ENCODE results near the gene PDE4B. TPM values are rescaled to one million over a fixed set of nuclear protein-coding genes. Genes with fewer than 3 reads are reported as not detected.

PDE4B gene
- total and polyA plus RNA-seq, 10 of the 15 experiments (the other 5 are each of a cell fraction or from before 2014, with no cell fraction given) = 3.0 to 13.2 (median 5.7) TPM

GRCh38 chr1:65958561-65959350 lies 166.1 kb downstream of the PDE4B start:
- ChIA-PET RAD21 (ENCODE audit: unreplicated experiment) (interaction anchor here (0.6 to 8.7 kb wide), 9 partner anchors 284 to 766 kb away, joined by 3 to 63 read pairs (median 4); no protein-coding TSS in a partner anchor), POLR2A (no interaction called here), SMC1A (ENCODE audit: uncharacterized antibody, unreplicated experiment) (interaction anchor here (0.6 to 3.6 kb wide), 16 partner anchors 25 to 547 kb away, joined by 3 to 66 read pairs (median 4); no protein-coding TSS in a partner anchor), CTCF (interaction anchor here (0.6 to 7.7 kb wide), 20 partner anchors 9 to 546 kb away, joined by 3 to 123 read pairs (median 4); no protein-coding TSS in a partner anchor)
- TF ChIP-seq RAD21 (IDR thresholded peaks at IDR 0.05; ENCODE audit: insufficient read depth, low read depth, low read length) = peak; percentile 95
- no peak for TF ChIP-seq RCOR1 (conservative IDR thresholded peaks at IDR 0.05; ENCODE audit: low read depth, low read length)
- TF ChIP-seq CTCF (IDR thresholded peaks at IDR 0.05 in 2 of 3, conservative IDR thresholded peaks at IDR 0.05 in 1 of 3; ENCODE audit: control insufficient read depth in 2 of 3, extremely low read depth in 1 of 3, insufficient read depth in 1 of 3, low read depth in 3 of 3, low read length in 3 of 3) = peak; percentile 42 to 73 (median 46); a peak in 5 of 6 replicates
- no peak for TF ChIP-seq POLR2A (IDR thresholded peaks at IDR 0.05; ENCODE audit: low read depth, low read length)
- peak; percentile 89 for TF ChIP-seq SMC3 (IDR thresholded peaks at IDR 0.05; ENCODE audit: borderline replicate concordance, low read length)
- no peak for TF ChIP-seq GABPA (IDR thresholded peaks at IDR 0.05; ENCODE audit: low read depth)
- TF ChIP-seq ZNF384 (IDR thresholded peaks at IDR 0.05; ENCODE audit: borderline replicate concordance, low read depth, low read length) = no peak
- Histone ChIP-seq H3K36me3 (ENCODE audit: control insufficient read depth in 2 of 2, insufficient read depth in 2 of 2, low read length in 1 of 2) (no peaks in the 10 kb centered on the region), H3K27me3 (replicated peaks in 1 of 2; ENCODE audit: control insufficient read depth in 2 of 2, insufficient read depth in 2 of 2, low read length in 1 of 2) (peaks cover 0 to 2% of the 10 kb centered on the region in 2 experiments; a peak in 1 of 4 replicates), H2AFZ (ENCODE audit: control insufficient read depth, low read depth, low read length) (no peak overlapping the region), H3K27ac (ENCODE audit: control insufficient read depth, insufficient read depth) (no peak overlapping the region), H3K4me2 (ENCODE audit: control insufficient read depth, insufficient read depth) (no peak overlapping the region), H4K20me1 (ENCODE audit: control insufficient read depth, insufficient read depth) (no peaks in the 10 kb centered on the region), H3K9ac (ENCODE audit: control insufficient read depth, insufficient read depth, low read length) (no peak overlapping the region), H3K79me2 (ENCODE audit: control insufficient read depth, insufficient read depth, low read length) (no peaks in the 10 kb centered on the region), H3K9me3 (replicated peaks; ENCODE audit: control insufficient read depth, insufficient read depth, low read length) (no peaks in the 10 kb centered on the region), H3K4me1 (ENCODE audit: control insufficient read depth, insufficient read depth, low read length) (no peaks in the 10 kb centered on the region), H3K4me3 (no peak overlapping the region)
- intact Hi-C loops (cut with micrococcal nuclease; ENCODE audit: unreplicated experiment) = loop anchor here (1.0 to 10.0 kb wide), 6 partner anchors 241 to 768 kb away; no protein-coding TSS in a partner anchor
- peak; percentile 7 for DNase-seq (ENCODE audit: low read depth, low spot score)
- FAIRE-seq = peak; percentile 73
- no TSS peak for BruUV-seq (replicated peaks)
- ATAC-seq = peak; percentile 78
- in situ Hi-C loops (cut with MboI) = no loop called here
- 52% methylated on average over 12 of the region's 12 CpGs for WGBS (ENCODE audit: insufficient coverage, insufficient replicate concordance, low lambda C conversion rate, missing lambda C conversion rate)

Data from GM12878 (cell line).